Fibroblast of lung (primary cell): ENCODE measurements around the gene MAML2. TPM values are rescaled to one million over a fixed set of nuclear protein-coding genes. Genes with fewer than 3 reads are reported as not detected.

ENCODE experiments used
- DNase-seq, 2 donors: peaks; one replicate each; pipeline versions ENCODE4 v3.0.0 to v3.0.0-alpha.2; 2010; ENCODE audit warnings: low read depth in 2 of 2
- H2AFZ ChIP-seq: 2 replicates; pipeline ENCODE4 v1.5.1; 2012; ENCODE audit warnings: low read length, control low read depth, inconsistent platforms
- H3K27ac ChIP-seq: 2 replicates; pipeline ENCODE4 v1.5.1; 2011; ENCODE audit warnings: low read length, control low read depth; ENCODE audit not compliant: insufficient read depth
- H3K27me3 ChIP-seq: 2 replicates; pipeline ENCODE4 v1.5.1; 2011; ENCODE audit warnings: mild to moderate bottlenecking, low read length; ENCODE audit not compliant: control insufficient read depth, insufficient read depth
- H3K36me3 ChIP-seq: 2 replicates; pipeline ENCODE4 v1.5.1; 2011; ENCODE audit warnings: low read length; ENCODE audit not compliant: control insufficient read depth, insufficient read depth
- H3K4me1 ChIP-seq: 2 replicates; pipeline ENCODE4 v1.5.1; 2011; ENCODE audit warnings: low read length; ENCODE audit not compliant: control insufficient read depth, insufficient read depth; ENCODE audit errors: extremely low read depth
- H3K4me2 ChIP-seq: 2 replicates; pipeline ENCODE4 v1.5.1; 2011; ENCODE audit warnings: low read length, control low read depth; ENCODE audit not compliant: insufficient read depth; ENCODE audit errors: extremely low read depth
- H3K4me3 ChIP-seq, 4 experiments: fragments of 200-600 bp in 1 of 4; sonication (generic) in 1 of 4; replicated peaks in 1 of 4; 2 replicates each; pipeline ENCODE4 v1.5.1; 2011 to 2016; ENCODE audit warnings: low read length in 4 of 4, low read depth in 3 of 4, mild to moderate bottlenecking in 3 of 4, control low read depth in 2 of 4, inconsistent platforms in 1 of 4, mixed read lengths in 1 of 4; ENCODE audit not compliant: insufficient read depth in 1 of 4; ENCODE audit errors: control extremely low read depth in 1 of 4
- H3K79me2 ChIP-seq: 2 replicates; pipeline ENCODE4 v1.5.1; 2012; ENCODE audit warnings: mild to moderate bottlenecking, low read length, inconsistent platforms; ENCODE audit not compliant: control insufficient read depth, insufficient read depth
- H3K9ac ChIP-seq: 2 replicates; pipeline ENCODE4 v1.5.1; 2011; ENCODE audit warnings: mild to moderate bottlenecking, low read length, control low read depth; ENCODE audit not compliant: insufficient read depth
- H3K9me3 ChIP-seq: 2 replicates; pipeline ENCODE4 v1.5.1; 2012; ENCODE audit warnings: low read depth, low read length; ENCODE audit not compliant: control insufficient read depth, insufficient read depth
- H4K20me1 ChIP-seq: 2 replicates; pipeline ENCODE4 v1.5.1; 2011; ENCODE audit warnings: low read length; ENCODE audit not compliant: control insufficient read depth, insufficient read depth; ENCODE audit errors: extremely low read depth
- EZH2 ChIP-seq: IDR thresholded peaks from 2 replicates; pipeline ENCODE4 v1.5.1; 2012; ENCODE audit warnings: low read length, control low read depth, mild to moderate bottlenecking; ENCODE audit errors: missing control alignments
- polyA plus RNA-seq, 2 donors: library from polyadenylated mRNA; depleted of rRNA in 1 of 2; stranded (reverse) in 1 of 2; unstranded in 1 of 2; fragments of >200 nt; gene quantifications; 2 replicates each; pipeline ENCODE4 v1.2.1, GENCODE V29; 2011 to 2012; ENCODE audit warnings: missing spikeins in 1 of 2
- total RNA-seq: library from RNA; depleted of rRNA; stranded (reverse); fragments of >200 nt; gene quantifications from 2 replicates; pipeline ENCODE4 v1.2.1, GENCODE V29; 2014
- TF ChIP-seq, protein P1 (sequence below), 2 donors: IDR thresholded peaks in 1 of 2; conservative IDR thresholded peaks in 1 of 2; 1 replicate in 1 of 2; 2 replicates in 1 of 2; pipeline ENCODE4 v1.5.1; 2011 to 2012; ENCODE audit warnings: low read length in 2 of 2, control low read depth in 1 of 2, inconsistent platforms in 1 of 2, low read depth in 1 of 2, mild to moderate bottlenecking in 1 of 2

The MAML2 gene
- total and polyA plus RNA-seq, 2 donors (not counting 1 experiment from before 2014, with no cell fraction given) = 13.0 to 19.0 TPM

DNA sequence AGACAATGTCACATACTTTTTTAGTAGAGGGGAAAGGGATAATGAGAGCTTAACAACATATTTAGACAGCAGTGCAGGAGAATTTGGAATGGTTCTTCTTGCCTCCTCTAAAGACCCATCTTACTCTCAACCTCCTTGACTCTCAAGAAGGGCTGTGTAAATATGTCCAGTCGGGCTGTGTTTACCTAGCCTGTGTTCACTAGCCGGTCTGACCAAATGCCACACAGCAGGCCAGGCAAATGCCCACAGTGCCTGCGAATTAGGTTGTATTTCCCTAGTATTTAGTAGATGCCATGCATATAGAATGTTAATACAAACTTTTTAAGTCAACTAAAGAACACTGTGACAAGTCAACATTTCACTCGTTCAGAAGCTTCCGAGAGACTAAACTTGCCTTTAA, 367.7 kb downstream of the MAML2 start:
- no peaks in the 10 kb centered on the region for H3K9me3 ChIP-seq
- no peak for DNase-seq
- H2AFZ ChIP-seq = no peak overlapping the region
- no peaks in the 10 kb centered on the region for H3K4me1 ChIP-seq
- H3K4me2 ChIP-seq = no peak overlapping the region
- H3K27ac ChIP-seq = no peak overlapping the region
- no peaks in the 10 kb centered on the region for H3K79me2 ChIP-seq
- H3K4me3 ChIP-seq = no peak overlapping the region
- no peak overlapping the region for H3K9ac ChIP-seq
- H4K20me1 ChIP-seq = no peaks in the 10 kb centered on the region
- TF ChIP-seq, protein P1, sequence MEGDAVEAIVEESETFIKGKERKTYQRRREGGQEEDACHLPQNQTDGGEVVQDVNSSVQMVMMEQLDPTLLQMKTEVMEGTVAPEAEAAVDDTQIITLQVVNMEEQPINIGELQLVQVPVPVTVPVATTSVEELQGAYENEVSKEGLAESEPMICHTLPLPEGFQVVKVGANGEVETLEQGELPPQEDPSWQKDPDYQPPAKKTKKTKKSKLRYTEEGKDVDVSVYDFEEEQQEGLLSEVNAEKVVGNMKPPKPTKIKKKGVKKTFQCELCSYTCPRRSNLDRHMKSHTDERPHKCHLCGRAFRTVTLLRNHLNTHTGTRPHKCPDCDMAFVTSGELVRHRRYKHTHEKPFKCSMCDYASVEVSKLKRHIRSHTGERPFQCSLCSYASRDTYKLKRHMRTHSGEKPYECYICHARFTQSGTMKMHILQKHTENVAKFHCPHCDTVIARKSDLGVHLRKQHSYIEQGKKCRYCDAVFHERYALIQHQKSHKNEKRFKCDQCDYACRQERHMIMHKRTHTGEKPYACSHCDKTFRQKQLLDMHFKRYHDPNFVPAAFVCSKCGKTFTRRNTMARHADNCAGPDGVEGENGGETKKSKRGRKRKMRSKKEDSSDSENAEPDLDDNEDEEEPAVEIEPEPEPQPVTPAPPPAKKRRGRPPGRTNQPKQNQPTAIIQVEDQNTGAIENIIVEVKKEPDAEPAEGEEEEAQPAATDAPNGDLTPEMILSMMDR (conservative IDR thresholded peaks at IDR 0.05 in 1 of 2, IDR thresholded peaks at IDR 0.05 in 1 of 2; ENCODE audit: low read depth in 1 of 2, low read length in 2 of 2) = no peak
- TF ChIP-seq EZH2 = no peak
- H3K36me3 ChIP-seq = no peaks in the 10 kb centered on the region
- H3K27me3 ChIP-seq = no peaks in the 10 kb centered on the region

DNA sequence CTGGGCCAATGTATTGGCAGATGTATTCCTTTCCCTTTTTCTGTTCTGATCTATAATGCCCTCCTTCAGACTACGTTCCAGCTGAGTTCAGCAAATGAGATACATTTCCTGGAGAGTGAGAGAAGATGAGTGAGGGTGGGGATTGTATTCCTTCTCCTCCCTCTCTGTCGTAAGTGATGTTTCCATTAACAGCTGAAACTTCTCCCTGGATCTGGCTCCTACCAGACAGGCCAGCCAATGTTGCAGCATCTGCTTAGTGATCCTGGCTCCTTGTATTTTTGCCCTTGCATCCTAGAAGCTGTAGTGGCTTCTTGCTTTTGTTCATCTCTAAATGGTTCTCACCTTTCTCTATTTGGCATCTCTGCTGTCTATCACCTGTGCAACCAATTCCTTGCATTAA, 370.9 kb downstream of the MAML2 start:
- Histone ChIP-seq H3K27ac (no peak overlapping the region), H3K9me3 (no peaks in the 10 kb centered on the region), H3K27me3 (no peaks in the 10 kb centered on the region), H3K9ac (no peak overlapping the region), H3K79me2 (no peaks in the 10 kb centered on the region), H3K4me1 (no peaks in the 10 kb centered on the region), H2AFZ (no peak overlapping the region), H3K36me3 (no peaks in the 10 kb centered on the region), H3K4me2 (no peak overlapping the region), H4K20me1 (no peaks in the 10 kb centered on the region), H3K4me3 (no peak overlapping the region)
- peak in 1 of 2 donors; percentile 66 for DNase-seq
- TF ChIP-seq EZH2 = no peak
- TF ChIP-seq, protein P1 (conservative IDR thresholded peaks at IDR 0.05 in 1 of 2, IDR thresholded peaks at IDR 0.05 in 1 of 2; ENCODE audit: low read depth in 1 of 2, low read length in 2 of 2) = no peak

DNA sequence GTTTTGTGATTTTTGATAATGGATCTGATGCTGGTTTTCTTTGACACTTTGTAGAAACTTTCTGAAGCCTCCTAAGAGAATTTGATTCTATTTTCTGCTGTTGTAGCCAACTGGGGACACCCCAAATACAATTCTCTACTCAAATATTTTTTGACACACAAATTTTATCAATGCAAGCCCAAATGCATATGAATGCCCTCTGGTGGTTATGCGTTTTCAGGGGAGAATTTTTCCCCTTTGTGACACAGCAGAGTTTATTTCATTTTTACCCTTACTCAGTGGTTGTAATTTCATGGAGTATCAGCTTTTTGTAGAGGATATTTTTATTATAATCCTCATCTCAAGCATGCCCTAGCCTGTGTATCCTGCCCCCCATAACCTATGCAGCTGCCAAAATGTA, 374.4 kb downstream of the MAML2 start:
- H3K9me3 ChIP-seq = no peaks in the 10 kb centered on the region
- peak in 1 of 2 donors; percentile 34 for DNase-seq
- H3K4me3 ChIP-seq = no peak overlapping the region
- H3K4me2 ChIP-seq = no peak overlapping the region
- H3K27ac ChIP-seq = no peak overlapping the region
- TF ChIP-seq, protein P1 (conservative IDR thresholded peaks at IDR 0.05 in 1 of 2, IDR thresholded peaks at IDR 0.05 in 1 of 2; ENCODE audit: low read depth in 1 of 2, low read length in 2 of 2) = peak; percentile 23 to 52
- TF ChIP-seq EZH2 = no peak
- no peaks in the 10 kb centered on the region for H4K20me1 ChIP-seq
- H3K9ac ChIP-seq = no peak overlapping the region
- no peaks in the 10 kb centered on the region for H3K79me2 ChIP-seq
- H2AFZ ChIP-seq = no peak overlapping the region
- H3K36me3 ChIP-seq = no peaks in the 10 kb centered on the region
- H3K4me1 ChIP-seq = no peaks in the 10 kb centered on the region
- no peaks in the 10 kb centered on the region for H3K27me3 ChIP-seq
